RKO (cell line): Measurements from ENCODE around the gene SARDH.
"Not testable (repeated sequence)": the region's sequence is repeated elsewhere in the genome, so short reads cannot be mapped to it uniquely, and the experiment has no call there.

Experiments
- DNase-seq: peaks from one replicate; pipeline ENCODE4 v3.0.0-alpha.2; 2016; ENCODE audit warnings: low spot score

SARDH gene

DNA sequence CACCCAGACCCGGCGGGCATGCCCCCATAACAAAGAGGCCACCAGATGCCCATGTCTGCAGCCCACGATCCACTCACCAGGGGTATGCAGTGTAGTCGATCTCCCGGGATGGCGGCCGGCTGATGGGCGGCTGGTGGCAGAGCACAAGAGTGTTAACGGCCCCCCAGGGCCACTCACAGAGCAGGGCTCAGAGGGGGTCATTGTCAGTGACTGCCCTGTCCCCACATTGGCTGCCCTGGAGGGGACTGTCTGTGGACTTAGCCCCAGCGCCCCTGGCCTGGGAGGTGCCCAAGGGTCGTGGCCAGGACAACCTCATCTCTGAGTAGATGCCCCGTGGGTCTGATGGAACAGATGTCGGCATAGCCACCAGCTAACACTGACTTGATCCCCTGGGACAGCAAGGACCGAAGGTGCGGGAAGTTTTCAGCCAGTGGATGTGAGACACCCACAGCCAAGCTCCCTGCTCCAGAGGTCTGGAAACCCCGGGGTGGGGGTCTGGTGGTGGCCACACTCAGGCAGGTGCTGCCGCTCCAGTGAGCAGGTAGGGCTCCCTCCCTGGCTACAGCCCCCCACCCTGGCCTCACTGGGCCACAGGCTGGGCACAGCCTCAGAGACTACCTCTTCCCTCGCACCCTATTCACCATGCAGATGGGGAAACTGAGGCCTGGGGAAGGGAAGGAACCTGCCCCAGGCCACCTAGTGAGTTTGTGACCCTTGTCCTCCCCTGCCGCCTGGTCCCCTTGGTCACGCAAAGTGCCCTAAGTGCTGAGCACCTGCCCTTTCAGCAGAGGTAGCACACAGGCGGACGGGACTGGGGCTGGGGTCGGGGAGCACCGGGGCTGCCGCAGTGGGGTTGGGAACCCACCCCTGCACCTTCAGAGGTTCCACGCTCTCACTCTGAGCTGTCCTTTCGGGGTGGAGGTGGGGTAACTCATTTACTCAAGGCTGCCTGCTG lies 38.1 kb upstream of the SARDH start:
- DNase-seq, result no peak

DNA sequence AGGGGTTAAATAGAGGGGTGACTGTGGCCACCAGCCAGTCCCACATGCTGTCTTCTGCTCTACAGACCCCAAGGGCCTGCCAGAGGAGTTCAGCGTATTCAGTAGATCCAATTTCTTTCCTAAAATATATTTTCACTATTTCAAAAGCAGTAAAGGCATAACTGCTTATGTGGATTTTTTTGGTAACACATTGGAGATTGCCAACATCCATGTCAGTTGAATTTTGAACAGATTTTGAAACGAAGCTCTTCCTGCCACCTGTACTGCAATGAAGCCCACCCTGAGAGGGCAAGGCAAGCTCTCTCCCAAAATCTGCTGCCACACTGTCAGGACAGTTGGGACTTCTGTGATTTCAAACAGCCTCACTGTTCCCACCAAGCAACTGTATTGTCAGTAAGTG lies 37.1 kb upstream of the SARDH start:
- DNase-seq, result no peak

DNA sequence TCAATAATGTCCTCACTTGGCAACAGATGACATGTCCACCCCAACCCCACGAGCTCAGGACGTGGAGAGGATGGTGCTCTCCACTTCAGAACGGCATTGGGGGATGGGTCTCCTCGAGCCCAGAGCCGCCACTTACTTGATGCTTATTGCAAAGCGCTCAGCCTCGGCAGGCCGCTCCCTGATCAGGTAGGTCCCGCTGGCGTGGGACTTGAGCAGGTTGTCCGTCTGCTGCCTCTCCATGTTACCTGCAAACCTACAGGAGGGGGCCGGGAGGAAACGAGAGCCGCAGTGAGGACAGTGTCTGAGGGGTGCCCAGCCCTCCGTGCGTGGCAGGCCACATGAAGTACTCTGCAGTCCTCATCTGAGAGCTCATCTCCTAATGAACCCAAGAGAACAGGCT lies 36.6 kb upstream of the SARDH start:
- no peak for DNase-seq

GRCh38 chr9:133773889-133774655 lies 35.9 kb upstream of the SARDH start:
- DNase-seq, result no peak

DNA sequence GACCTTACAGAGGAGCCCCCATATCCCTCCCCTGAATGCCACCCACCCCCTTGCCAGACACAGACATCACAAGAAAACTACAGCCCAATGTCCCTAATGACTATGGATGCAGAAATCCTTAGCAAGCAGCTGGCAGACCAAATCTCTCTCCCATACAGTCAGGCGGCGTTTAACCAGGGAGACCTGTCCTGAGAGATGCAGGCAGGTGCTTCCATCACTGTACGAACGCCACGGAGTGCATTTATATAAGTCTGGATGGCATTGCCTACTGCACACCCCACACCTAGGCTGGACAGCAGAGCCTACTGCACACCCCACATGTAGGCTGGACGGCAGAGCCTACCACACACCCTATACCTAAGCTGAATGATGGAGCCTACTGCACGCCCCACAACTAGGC lies 34.4 kb upstream of the SARDH start:
- DNase-seq, result no peak

GRCh38 chr9:133771486-133772482 lies 33.6 kb upstream of the SARDH start:
- DNase-seq, result no peak

DNA sequence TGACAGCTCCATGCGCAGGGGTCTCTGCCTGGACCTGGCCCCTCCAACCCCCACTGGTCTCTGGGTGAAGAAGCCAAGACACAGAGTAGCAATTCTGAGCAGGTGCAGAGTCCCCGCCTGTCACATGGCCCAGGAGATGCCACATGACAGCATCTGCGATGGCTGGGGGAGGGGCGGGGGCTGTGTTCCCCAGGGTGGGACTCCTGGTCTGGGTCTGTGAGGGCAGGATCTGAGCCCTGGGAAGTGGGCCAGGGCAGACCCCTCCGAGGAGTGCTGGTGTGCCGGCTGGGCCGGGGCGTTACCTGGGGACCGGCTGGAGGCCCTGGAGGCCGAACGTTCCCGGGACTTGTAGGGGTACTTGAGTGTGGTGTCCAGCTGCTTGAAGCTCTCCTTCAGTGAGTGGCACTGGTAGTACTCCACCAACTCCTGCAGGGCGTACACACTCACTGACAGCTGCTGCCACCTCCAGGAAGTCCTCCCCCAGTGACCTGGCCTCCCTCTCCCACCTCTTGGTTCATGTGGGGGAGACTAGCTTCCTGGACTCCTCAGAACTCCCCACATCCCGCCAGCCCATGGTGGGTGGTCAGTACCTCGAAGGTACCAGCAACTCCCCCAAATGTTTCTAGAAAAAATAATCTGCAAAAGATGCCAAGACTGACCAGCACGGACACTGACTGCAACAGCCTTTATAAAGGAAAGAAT lies 32.1 kb upstream of the SARDH start:
- no peak for DNase-seq

DNA sequence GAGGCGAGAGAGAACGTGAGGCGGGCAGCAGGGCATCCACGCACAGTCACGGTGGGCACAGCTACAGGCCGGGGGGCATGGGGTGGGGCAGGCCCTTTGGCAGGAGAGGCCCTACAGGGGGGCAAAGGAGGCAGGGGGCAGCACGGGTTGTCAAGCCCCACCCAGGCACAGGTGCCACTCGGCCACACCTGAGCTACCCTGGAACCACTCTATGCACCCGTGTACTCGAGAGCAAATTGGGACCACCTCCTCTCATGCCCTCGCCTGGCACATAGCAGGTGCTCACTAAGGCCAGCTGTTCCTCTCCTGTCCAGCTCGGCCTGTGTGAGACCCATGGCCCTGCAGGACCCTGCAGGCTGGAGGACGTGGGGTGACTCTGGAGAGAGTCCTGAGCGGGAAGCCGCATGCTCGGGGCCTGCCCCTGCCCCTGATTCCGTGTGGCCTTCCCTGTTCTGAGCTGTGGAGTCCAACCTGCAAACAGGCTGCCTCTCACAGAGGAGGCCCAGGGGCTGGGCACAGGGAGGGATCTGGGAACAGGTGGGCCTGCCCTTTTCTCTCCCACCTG lies 31.4 kb upstream of the SARDH start:
- DNase-seq, result no peak

GRCh38 chr9:133768859-133769510 lies 30.8 kb upstream of the SARDH start:
- no peak for DNase-seq

GRCh38 chr9:133768371-133768858 lies 30.3 kb upstream of the SARDH start:
- DNase-seq, result no peak

- DNase-seq, result no peak
These were observed 29.5 kb upstream of the SARDH start for GRCh38 chr9:133767625-133768024.

DNA sequence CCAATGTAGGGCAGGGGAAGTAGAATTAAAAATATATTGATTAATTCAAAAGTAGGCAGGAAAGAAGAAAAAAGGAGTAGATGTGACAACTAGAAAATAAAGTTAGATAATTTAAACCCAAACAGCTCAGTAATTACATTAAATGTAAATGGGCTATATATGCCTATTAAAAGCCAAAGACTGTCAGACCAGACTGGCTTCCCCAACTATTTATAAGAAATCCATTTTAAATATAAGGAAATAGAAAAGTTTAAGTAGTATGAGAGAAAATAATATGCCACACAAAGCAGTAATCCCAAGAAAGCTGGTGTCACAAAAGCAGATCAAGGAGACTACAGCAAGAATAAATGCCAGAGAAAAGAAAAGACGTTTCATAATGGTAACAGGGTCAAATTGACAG lies 28.9 kb upstream of the SARDH start:
- DNase-seq, result no peak

DNA sequence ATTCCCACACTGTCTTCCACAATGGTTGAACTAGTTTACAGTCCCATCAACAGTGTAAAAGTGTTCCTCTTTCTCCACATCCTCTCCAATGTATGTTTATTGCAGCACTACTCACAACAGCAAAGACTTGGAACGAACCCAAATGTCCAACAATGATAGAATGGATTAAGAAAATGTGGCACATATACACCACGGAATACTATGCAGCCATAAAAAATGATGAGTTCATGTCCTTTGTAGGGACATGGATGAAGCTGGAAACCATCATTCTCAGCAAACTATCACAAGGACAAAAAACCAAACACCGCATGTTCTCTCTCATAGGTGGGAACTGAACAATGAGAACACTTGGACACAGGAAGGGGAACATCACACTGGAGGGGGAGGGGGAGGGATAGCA lies 28.1 kb upstream of the SARDH start:
- not testable (repeated sequence) for DNase-seq

DNA sequence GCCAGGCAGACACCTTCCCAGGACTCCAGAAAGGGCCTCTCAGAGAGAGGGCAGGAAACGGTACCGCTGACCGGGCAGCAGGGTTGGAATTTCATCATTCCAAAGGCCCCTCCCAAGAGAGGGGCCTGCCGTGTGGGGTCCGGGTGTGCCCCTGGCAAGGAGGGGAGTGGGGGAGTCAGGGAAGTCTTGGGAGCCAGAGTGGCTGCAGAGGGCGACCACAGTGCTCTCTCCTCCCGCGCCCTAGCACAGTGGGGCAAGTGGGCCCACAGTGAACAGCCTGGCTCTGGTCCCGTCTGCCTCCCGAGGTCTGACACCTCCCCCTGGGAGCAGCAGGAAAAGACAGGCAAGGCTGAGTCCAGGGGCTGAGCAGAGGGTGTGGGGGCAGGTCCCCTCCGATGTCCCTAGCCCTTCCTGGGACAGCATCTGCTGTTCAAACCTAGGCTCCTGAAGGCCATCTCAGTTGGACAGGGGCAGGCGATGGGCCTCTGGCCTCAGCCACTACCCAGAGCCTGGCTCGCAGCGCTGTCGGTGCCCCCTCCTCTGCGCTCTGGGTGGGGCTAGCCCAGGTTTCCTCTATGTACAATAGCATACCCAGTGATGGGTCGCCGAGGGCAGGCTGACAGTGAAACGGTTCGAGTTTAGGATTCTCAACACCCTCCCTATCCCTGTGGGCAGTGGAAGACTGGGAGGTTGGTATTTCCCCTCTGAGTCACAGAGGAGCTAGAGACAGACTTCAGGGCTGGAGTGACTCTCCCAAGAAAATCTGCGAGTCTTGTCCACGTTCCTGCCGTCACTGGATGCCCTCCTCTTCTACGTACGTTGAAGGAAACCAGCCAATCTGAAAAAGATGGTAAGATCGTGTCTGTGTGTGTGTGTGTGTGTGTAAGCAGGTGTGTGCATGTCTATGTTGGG lies 25.4 kb upstream of the SARDH start:
- DNase-seq, result no peak

- DNase-seq, result no peak
These were observed 24.5 kb upstream of the SARDH start for GRCh38 chr9:133762488-133763271.

- DNase-seq, result no peak
These were observed 23.6 kb upstream of the SARDH start for GRCh38 chr9:133761641-133762248.

DNA sequence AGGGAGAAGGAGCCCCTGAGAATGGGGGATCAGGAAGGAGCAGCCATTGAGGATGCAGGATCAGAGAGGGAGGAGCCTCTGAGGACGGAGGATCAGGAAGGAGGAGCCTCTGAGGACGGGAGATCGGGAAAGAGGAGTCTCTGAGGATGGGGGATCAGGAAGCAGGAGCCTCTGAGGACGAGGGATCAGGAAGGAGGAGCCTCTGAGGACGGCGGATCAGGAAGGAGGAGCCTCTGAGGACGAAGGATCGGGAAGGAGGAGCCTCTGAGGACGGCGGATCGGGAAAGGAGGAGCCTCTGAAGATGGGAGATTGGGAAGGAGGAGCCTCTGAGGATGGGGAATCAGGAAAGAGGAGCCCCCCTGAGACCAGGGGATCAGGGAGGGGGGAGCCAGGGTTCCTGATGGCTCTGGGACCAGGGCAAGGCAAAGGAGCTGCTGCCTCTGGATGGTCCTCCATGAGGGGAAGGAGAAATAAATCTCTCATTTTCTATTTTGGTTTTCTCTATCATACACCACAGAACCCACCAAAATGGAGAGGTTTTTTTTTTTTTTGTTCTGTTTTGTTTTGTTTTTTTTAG lies 22.6 kb upstream of the SARDH start:
- DNase-seq, result no peak

DNA sequence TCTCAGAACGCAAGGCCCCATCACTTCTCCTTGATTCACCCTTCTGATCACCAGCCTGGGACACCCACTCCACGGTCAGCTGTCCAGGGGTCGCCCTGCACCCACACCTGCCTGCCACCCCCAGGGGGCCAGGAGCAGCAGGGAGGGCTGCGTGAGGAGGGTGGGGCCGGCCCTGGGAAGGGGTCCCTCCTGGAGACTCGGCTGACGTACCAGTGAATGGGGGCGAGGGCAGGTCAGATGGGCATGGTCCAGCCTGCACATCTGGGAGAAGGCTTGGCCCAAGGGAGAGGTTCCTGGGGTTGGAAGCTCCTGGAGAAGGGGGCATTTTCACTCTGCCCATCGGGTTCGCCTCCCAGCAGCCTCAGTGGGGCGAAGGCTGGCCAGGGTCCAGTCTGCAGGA lies 21.8 kb upstream of the SARDH start:
- no peak for DNase-seq
